Muscle of leg (tissue), 11 donors: Measurements from ENCODE around the gene BRINP1. TPM values are rescaled to one million over a fixed set of nuclear protein-coding genes. Genes with fewer than 3 reads are reported as not detected.

ENCODE experiments used
- DNase-seq: peaks from one replicate; pipeline ENCODE4 v3.0.0; 2013
- H3K27ac ChIP-seq: one replicate; pipeline ENCODE4 v1.5.1; 2013; ENCODE audit warnings: mild to moderate bottlenecking, low read length, control low read depth
- H3K27me3 ChIP-seq: one replicate; pipeline ENCODE4 v1.6.1; 2013; ENCODE audit warnings: low read length; ENCODE audit not compliant: control insufficient read depth, insufficient read depth
- H3K36me3 ChIP-seq: one replicate; pipeline ENCODE4 v1.6.1; 2013; ENCODE audit warnings: low read length; ENCODE audit not compliant: control insufficient read depth, insufficient read depth
- H3K4me1 ChIP-seq: one replicate; pipeline ENCODE4 v1.6.1; 2013; ENCODE audit warnings: low read length; ENCODE audit not compliant: control insufficient read depth, insufficient read depth
- H3K4me3 ChIP-seq: one replicate; pipeline ENCODE4 v1.5.1; 2013; ENCODE audit warnings: low read length, control low read depth
- H3K9me3 ChIP-seq: replicated peaks from 2 replicates; pipeline ENCODE4 v1.6.1; 2013; ENCODE audit warnings: low read depth, low read length; ENCODE audit not compliant: control insufficient read depth
- WGBS: methylation state at CpG from one replicate; pipeline ENCODE4 v1.1.5; 2013; ENCODE audit warnings: missing lambda C conversion rate; ENCODE audit not compliant: insufficient coverage; 5-methylcytosine and 5-hydroxymethylcytosine counted together
- polyA plus RNA-seq, 8 donors: library from polyadenylated mRNA; unstranded; fragments of 120-200 nt; gene quantifications; one replicate each; pipeline versions ENCODE4 v1.2.1 to v1.2.3, GENCODE V29; 2013; ENCODE audit warnings: inconsistent platforms in 1 of 8, low replicate concordance in 1 of 8; ENCODE audit not compliant: insufficient read length in 8 of 8, insufficient read depth in 1 of 8
- total RNA-seq: library from RNA; stranded (reverse); fragments of 120-200 nt; gene quantifications from one replicate; pipeline ENCODE4 v1.2.4, GENCODE V29; 2013

The BRINP1 gene
- total and polyA plus RNA-seq, 9 donors: 0.06 to 1.4 (median 0.18) TPM

GRCh38 chr9:119257592-119257991, 111.6 kb downstream of the BRINP1 start:
- no peaks in the 10 kb centered on the region for H3K27me3 ChIP-seq
- H3K9me3 ChIP-seq: no peaks in the 10 kb centered on the region
- no peaks in the 10 kb centered on the region for H3K4me1 ChIP-seq
- no peak overlapping the region for H3K27ac ChIP-seq
- H3K4me3 ChIP-seq: no peak overlapping the region
- no peak for DNase-seq
- 28% methylated on average over 3 of the region's 4 CpGs for WGBS
- H3K36me3 ChIP-seq: no peaks in the 10 kb centered on the region

GRCh38 chr9:119255116-119255515, 114.1 kb downstream of the BRINP1 start:
- WGBS: 20% methylated on average over 1 of the region's 3 CpGs
- Histone ChIP-seq H3K27ac (no peak overlapping the region), H3K27me3 (no peaks in the 10 kb centered on the region), H3K4me1 (no peaks in the 10 kb centered on the region), H3K9me3 (no peaks in the 10 kb centered on the region), H3K4me3 (no peak overlapping the region), H3K36me3 (no peaks in the 10 kb centered on the region)
- no peak for DNase-seq

- DNase-seq: no peak
Observed at GRCh38 chr9:119252671-119253299, 116.5 kb downstream of the BRINP1 start.

GRCh38 chr9:119251936-119252335, 117.3 kb downstream of the BRINP1 start:
- Histone ChIP-seq H3K9me3 (no peaks in the 10 kb centered on the region), H3K36me3 (no peaks in the 10 kb centered on the region), H3K27ac (no peak overlapping the region), H3K4me1 (no peaks in the 10 kb centered on the region), H3K27me3 (no peaks in the 10 kb centered on the region), H3K4me3 (no peak overlapping the region)
- no peak for DNase-seq
- WGBS: 60% methylated on average over 4 of the region's 5 CpGs

More at GRCh38 chr9:119252671-119253299, 116.5 kb downstream of the BRINP1 start:
- Histone ChIP-seq H3K27ac (no peak overlapping the region), H3K4me1 (no peaks in the 10 kb centered on the region), H3K9me3 (no peaks in the 10 kb centered on the region), H3K4me3 (no peak overlapping the region), H3K36me3 (no peaks in the 10 kb centered on the region), H3K27me3 (no peaks in the 10 kb centered on the region)
- WGBS: no CpG with 5 or more reads among the region's 5 CpGs

GRCh38 chr9:119250730-119251129, 118.5 kb downstream of the BRINP1 start:
- H3K4me1 ChIP-seq: no peaks in the 10 kb centered on the region
- no peaks in the 10 kb centered on the region for H3K27me3 ChIP-seq
- 67% methylated on average over 2 of the region's 4 CpGs for WGBS
- no peaks in the 10 kb centered on the region for H3K36me3 ChIP-seq
- H3K27ac ChIP-seq: no peak overlapping the region
- no peak for DNase-seq
- H3K4me3 ChIP-seq: no peak overlapping the region
- H3K9me3 ChIP-seq: no peaks in the 10 kb centered on the region

- peak; percentile 6 for DNase-seq
- WGBS: no CpG with 5 or more reads among the region's 4 CpGs
- Histone ChIP-seq H3K27ac (no peak overlapping the region), H3K4me1 (no peaks in the 10 kb centered on the region), H3K4me3 (no peak overlapping the region), H3K27me3 (no peaks in the 10 kb centered on the region), H3K36me3 (no peaks in the 10 kb centered on the region), H3K9me3 (no peaks in the 10 kb centered on the region)
Observed at GRCh38 chr9:119240546-119240945, 128.7 kb downstream of the BRINP1 start.

- no peak overlapping the region for H3K27ac ChIP-seq
- no peak overlapping the region for H3K4me3 ChIP-seq
- no peaks in the 10 kb centered on the region for H3K4me1 ChIP-seq
- no peak for DNase-seq
- no peaks in the 10 kb centered on the region for H3K36me3 ChIP-seq
- H3K27me3 ChIP-seq: no peaks in the 10 kb centered on the region
- 73% methylated on average over 1 of the region's 1 CpG for WGBS
- H3K9me3 ChIP-seq: no peaks in the 10 kb centered on the region
Observed at GRCh38 chr9:119234636-119235035, 134.6 kb downstream of the BRINP1 start.

- no peaks in the 10 kb centered on the region for H3K27me3 ChIP-seq
- WGBS: 65% methylated on average over 2 of the region's 3 CpGs
- H3K27ac ChIP-seq: no peak overlapping the region
- DNase-seq: no peak
- H3K36me3 ChIP-seq: no peaks in the 10 kb centered on the region
- H3K4me1 ChIP-seq: no peaks in the 10 kb centered on the region
- H3K9me3 ChIP-seq: no peaks in the 10 kb centered on the region
- H3K4me3 ChIP-seq: no peak overlapping the region
Observed at GRCh38 chr9:119227422-119227821, 141.8 kb downstream of the BRINP1 start.

GRCh38 chr9:119224431-119224830, 144.8 kb downstream of the BRINP1 start:
- Histone ChIP-seq H3K4me1 (no peaks in the 10 kb centered on the region), H3K9me3 (no peaks in the 10 kb centered on the region), H3K4me3 (no peak overlapping the region), H3K27ac (no peak overlapping the region), H3K36me3 (no peaks in the 10 kb centered on the region), H3K27me3 (no peaks in the 10 kb centered on the region)
- DNase-seq: no peak
- WGBS: no CpG with 5 or more reads among the region's 2 CpGs

- DNase-seq: no peak
- 62% methylated on average over 3 of the region's 4 CpGs for WGBS
- Histone ChIP-seq H3K27me3 (no peaks in the 10 kb centered on the region), H3K4me3 (no peak overlapping the region), H3K9me3 (no peaks in the 10 kb centered on the region), H3K27ac (no peak overlapping the region), H3K4me1 (no peaks in the 10 kb centered on the region), H3K36me3 (no peaks in the 10 kb centered on the region)
Observed at GRCh38 chr9:119221276-119221675, 148.0 kb downstream of the BRINP1 start.

- no peak overlapping the region for H3K27ac ChIP-seq
- 0% methylated on average over 1 of the region's 7 CpGs for WGBS
- H3K36me3 ChIP-seq: no peaks in the 10 kb centered on the region
- no peak overlapping the region for H3K4me3 ChIP-seq
- no peaks in the 10 kb centered on the region for H3K27me3 ChIP-seq
- H3K9me3 ChIP-seq: no peaks in the 10 kb centered on the region
- DNase-seq: no peak
- H3K4me1 ChIP-seq: no peaks in the 10 kb centered on the region
Observed at GRCh38 chr9:119218293-119218692, 150.9 kb downstream of the BRINP1 start.
